HUES48 (cell line): ENCODE data around the gene RNF32.
"Not testable (repeated sequence)": the region's sequence is repeated elsewhere in the genome, so short reads cannot be mapped to it uniquely, and the experiment has no call there.

Experiments
- H3K27ac ChIP-seq: one replicate; pipeline ENCODE4 v1.7.0; 2013; ENCODE audit warnings: low read depth, low read length, inconsistent platforms
- H3K27me3 ChIP-seq: 2 replicates; pipeline ENCODE4 v1.6.1; 2013; ENCODE audit warnings: mild to moderate bottlenecking, low read length; ENCODE audit not compliant: control insufficient read depth, insufficient read depth
- H3K36me3 ChIP-seq: 2 replicates; pipeline ENCODE4 v1.6.1; 2013; ENCODE audit warnings: low read length; ENCODE audit not compliant: control insufficient read depth, insufficient read depth
- H3K4me1 ChIP-seq: 2 replicates; pipeline ENCODE4 v1.6.1; 2013; ENCODE audit warnings: mild to moderate bottlenecking, low read length; ENCODE audit not compliant: control insufficient read depth, insufficient read depth
- H3K4me3 ChIP-seq: 2 replicates; pipeline ENCODE4 v1.5.1; 2013; ENCODE audit warnings: mild to moderate bottlenecking, low read depth, low read length
- H3K9ac ChIP-seq: 2 replicates; pipeline ENCODE4 v1.6.1; 2013; ENCODE audit warnings: mild to moderate bottlenecking, low read depth, low read length, moderate library complexity
- H3K9me3 ChIP-seq: 2 replicates; pipeline ENCODE4 v1.6.1; 2013; ENCODE audit warnings: low read length; ENCODE audit not compliant: control insufficient read depth, insufficient read depth

Gene RNF32

DNA sequence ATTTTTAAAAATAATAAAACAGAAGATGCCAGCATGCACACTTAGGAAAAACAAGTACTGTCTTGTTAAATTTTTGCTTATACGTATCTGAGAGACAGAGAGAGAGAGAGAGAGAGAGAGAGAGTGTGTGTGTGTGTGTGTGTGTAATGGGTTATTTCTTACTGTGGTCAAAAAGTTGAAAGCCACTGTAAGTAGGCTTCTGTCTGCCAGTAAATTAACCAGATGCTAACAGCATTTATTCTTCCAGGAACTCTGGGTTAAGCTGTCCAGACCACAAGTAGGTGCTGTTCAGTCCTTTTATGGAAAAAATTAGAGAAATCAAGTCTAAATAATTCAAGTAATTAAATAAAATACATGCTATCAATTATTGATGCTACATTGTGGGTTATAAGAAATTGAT, 39.7 kb downstream of the RNF32 start:
- Histone ChIP-seq H3K27ac (no peak overlapping the region), H3K9me3 (no peaks in the 10 kb centered on the region), H3K36me3 (peaks cover 65% of the 10 kb centered on the region), H3K27me3 (no peaks in the 10 kb centered on the region), H3K4me3 (no peak overlapping the region), H3K4me1 (no peaks in the 10 kb centered on the region), H3K9ac (no peak overlapping the region)

DNA sequence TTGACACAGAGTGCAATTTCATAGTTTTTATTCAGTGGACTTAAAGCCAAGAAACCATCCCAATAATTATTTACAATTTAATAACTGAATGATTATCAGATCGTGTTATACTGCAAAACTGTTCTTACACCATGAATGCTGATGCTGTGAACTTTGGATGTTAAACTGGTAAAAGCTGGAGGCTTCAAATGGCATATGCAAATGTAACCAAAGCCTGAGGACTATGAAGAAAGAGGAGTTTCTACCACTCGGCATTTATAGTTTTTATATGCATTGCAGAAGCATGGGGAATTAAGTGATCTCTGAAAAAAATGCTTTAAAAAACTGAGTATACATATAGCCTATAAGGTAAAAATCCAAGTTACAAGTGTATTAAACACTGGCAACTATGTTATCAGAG, 42.4 kb downstream of the RNF32 start:
- Histone ChIP-seq H3K27ac (no peak overlapping the region), H3K4me3 (no peak overlapping the region), H3K36me3 (peaks cover 43% of the 10 kb centered on the region), H3K4me1 (no peaks in the 10 kb centered on the region), H3K27me3 (no peaks in the 10 kb centered on the region), H3K9me3 (no peaks in the 10 kb centered on the region), H3K9ac (no peak overlapping the region)

DNA sequence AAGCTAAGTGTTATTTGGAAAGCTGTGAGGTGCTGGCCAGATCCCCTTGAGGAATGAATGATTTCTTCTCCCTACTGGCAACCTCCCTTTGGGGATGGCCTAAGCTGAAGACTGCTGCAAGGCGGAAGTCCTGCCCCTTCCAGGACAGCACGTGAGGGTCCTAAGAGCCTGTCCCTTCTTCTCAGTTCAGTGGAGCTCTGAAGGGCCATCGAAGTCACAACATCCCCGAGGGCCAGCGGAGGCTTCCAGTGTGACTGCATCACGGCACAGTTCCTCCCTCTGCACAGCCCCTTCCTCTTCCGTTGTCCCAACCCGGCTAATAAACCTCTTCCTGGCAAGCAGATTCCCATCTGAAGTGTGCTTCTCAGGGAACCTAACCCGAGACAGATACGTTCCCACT, 43.7 kb downstream of the RNF32 start:
- H3K9me3 ChIP-seq: no peaks in the 10 kb centered on the region
- H3K9ac ChIP-seq: no peak overlapping the region
- peaks cover 30% of the 10 kb centered on the region for H3K36me3 ChIP-seq
- H3K4me1 ChIP-seq: no peaks in the 10 kb centered on the region
- H3K27ac ChIP-seq: no peak overlapping the region
- H3K27me3 ChIP-seq: no peaks in the 10 kb centered on the region
- H3K4me3 ChIP-seq: no peak overlapping the region

DNA sequence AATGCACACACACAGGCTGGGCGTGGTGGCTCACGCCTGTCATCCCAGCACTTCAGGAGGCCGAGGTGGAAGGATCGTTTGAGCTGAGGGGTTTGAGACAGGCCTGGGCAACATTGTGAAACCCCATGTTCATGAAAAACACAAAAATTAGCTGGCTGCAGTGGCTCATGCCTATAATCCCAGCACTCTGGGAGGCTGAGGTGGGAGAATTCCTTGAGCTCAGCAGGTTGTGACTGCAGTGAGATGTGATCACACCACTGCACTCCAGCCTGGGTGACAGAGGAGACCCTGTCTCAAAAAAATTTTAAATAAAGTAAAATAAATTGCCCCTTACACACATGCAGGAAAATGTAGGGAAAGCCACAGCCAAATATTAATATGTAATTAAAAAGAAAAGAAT, 44.1 kb downstream of the RNF32 start:
- Histone ChIP-seq H3K27me3 (no peaks in the 10 kb centered on the region), H3K9me3 (no peaks in the 10 kb centered on the region), H3K4me1 (no peaks in the 10 kb centered on the region), H3K27ac (no peak overlapping the region), H3K4me3 (no peak overlapping the region), H3K36me3 (peaks cover 26% of the 10 kb centered on the region), H3K9ac (no peak overlapping the region)

DNA sequence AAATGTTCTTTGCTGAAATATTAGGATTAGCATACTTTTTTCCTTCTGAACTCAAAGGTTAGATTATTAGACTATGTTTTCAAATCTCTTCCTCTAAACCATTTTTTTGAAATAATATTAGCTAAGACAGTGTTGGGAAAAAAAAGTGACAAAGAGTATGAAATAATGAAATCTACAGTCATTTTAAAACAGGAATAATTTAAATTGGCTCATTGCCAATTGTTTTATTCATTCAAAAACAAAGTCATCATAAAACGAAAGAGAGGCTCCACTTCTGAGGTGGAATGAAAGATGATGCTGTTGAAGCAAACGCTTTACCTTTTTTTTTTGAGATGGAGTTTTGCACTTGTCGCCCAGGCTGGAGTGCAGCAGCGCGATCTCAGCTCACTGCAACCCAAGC, 51.2 kb downstream of the RNF32 start:
- Histone ChIP-seq H3K9ac (no peak overlapping the region), H3K27ac (no peak overlapping the region), H3K4me1 (no peaks in the 10 kb centered on the region), H3K9me3 (no peaks in the 10 kb centered on the region; the same call in 1 of the 2 replicates), H3K4me3 (no peak overlapping the region), H3K27me3 (no peaks in the 10 kb centered on the region), H3K36me3 (no peaks in the 10 kb centered on the region)

DNA sequence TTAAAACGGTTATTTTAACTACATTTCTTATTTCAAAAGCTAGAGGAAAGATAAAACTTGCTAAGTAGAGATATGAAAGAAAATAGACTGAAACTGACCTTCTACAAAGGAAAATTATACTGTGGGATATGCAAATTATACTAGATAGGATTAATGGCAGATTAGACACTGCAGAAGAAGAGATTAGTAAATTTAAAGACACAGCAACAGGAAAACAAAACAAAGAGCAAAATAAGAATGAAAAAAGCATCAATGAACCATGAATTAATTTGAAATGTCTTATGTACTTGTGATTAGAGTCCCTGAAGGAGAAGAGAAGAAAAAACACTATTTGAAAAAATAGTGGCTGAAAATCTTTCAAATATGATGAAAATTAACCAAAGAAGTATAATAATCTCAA, 52.3 kb downstream of the RNF32 start:
- H3K4me1 ChIP-seq: no peaks in the 10 kb centered on the region
- no peak overlapping the region for H3K27ac ChIP-seq
- no peaks in the 10 kb centered on the region for H3K36me3 ChIP-seq
- H3K9ac ChIP-seq: no peak overlapping the region
- H3K27me3 ChIP-seq: no peaks in the 10 kb centered on the region
- peaks cover 7% of the 10 kb centered on the region; the same call in 1 of the 2 replicates for H3K9me3 ChIP-seq
- H3K4me3 ChIP-seq: no peak overlapping the region

DNA sequence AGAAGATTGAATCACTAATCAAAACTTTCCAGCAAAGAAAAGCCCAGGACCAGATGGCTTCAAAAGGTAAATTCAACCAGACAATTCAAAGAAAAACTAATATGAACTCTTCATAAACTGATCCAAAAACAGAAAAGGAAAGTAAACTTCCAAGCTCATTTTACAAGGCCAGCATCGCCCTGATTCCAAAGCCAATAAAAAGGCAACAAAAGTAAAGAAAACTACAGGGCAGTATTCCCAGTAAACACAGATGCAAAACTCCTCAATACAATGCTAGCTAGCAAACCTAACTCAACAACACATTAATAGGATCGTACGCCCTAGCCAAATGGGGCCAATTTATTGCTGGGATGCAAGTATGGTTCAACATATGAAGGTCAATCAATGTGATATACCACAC, 53.1 kb downstream of the RNF32 start:
- H3K27ac ChIP-seq: no peak overlapping the region
- H3K36me3 ChIP-seq: no peaks in the 10 kb centered on the region

DNA sequence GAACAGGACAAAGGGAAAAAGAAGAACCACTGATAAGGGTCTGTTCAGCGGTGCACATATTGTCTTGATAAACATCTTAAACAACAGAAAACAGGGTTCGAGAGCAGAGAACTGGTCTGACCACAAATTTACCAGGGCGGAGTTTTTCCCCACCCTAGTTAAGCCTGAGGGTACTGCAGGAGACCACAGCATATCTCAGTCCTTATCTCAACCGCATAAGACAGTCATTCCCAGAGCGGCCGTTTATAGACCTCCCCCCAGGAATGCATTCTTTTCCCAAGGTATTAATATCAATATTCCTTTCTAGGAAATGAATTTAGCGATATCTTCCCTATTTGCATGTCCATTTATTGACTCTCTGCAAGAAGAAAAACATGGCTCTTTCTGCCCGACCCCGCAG, 56.7 kb downstream of the RNF32 start:
- not testable (repeated sequence) for H3K27me3 ChIP-seq, H3K36me3 ChIP-seq, H3K4me1 ChIP-seq, H3K27ac ChIP-seq, H3K4me3 ChIP-seq, H3K9ac ChIP-seq
- H3K9me3 ChIP-seq: peaks cover 15% of the 10 kb centered on the region; the same call in 1 of the 2 replicates

More for the DNA sequence above, 53.1 kb downstream of the RNF32 start:
- H3K4me1 ChIP-seq: no peaks in the 10 kb centered on the region
- H3K9ac ChIP-seq: no peak overlapping the region
- H3K9me3 ChIP-seq: peaks cover 14% of the 10 kb centered on the region; the same call in 1 of the 2 replicates
- H3K4me3 ChIP-seq: no peak overlapping the region
- no peaks in the 10 kb centered on the region for H3K27me3 ChIP-seq

DNA sequence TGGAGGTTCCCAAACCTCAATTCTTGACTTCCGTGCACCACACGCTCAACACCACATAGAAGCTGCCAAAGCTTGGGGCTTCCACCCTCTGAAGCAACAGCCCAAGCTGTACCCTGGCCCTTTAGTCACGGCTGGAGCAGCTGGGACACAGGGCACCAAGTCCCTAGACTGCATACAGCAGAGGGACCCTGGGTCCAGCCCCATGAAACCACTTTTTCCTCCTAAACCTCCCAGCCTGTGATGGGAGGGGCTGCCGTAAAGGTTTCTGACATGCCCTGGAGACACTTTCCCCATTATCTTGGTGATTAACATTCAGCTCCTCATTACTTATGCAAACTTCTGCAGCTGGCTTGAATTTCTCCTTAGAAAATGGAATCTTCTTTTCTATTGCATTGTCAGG, 57.9 kb downstream of the RNF32 start:
- not testable (repeated sequence) for H3K4me1 ChIP-seq, H3K27me3 ChIP-seq, H3K4me3 ChIP-seq, H3K27ac ChIP-seq, H3K9ac ChIP-seq, H3K36me3 ChIP-seq
- H3K9me3 ChIP-seq: peaks cover 15% of the 10 kb centered on the region; the same call in 1 of the 2 replicates

DNA sequence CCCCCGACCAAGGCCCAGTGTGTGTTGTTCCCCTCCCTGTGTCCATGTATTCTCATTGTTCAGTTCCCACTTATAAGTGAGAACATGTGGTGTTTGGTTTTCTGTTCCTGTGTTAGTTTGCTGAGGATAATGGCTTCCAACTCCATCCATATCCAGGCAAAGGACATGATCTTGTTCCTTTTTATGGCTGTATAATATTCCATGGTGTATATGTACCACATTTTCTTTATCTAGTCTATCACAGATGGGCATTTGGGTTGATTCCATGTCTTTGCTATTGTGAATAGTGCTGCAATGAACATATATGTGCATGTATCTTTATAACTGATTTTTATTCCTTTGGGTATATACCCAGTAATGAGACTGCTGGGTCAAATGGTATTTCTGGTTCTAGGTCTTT, 61.2 kb downstream of the RNF32 start:
- not testable (repeated sequence) for H3K36me3 ChIP-seq, H3K9ac ChIP-seq, H3K27ac ChIP-seq, H3K4me1 ChIP-seq, H3K27me3 ChIP-seq, H3K4me3 ChIP-seq
- peaks cover 15% of the 10 kb centered on the region; the same call in 1 of the 2 replicates for H3K9me3 ChIP-seq

DNA sequence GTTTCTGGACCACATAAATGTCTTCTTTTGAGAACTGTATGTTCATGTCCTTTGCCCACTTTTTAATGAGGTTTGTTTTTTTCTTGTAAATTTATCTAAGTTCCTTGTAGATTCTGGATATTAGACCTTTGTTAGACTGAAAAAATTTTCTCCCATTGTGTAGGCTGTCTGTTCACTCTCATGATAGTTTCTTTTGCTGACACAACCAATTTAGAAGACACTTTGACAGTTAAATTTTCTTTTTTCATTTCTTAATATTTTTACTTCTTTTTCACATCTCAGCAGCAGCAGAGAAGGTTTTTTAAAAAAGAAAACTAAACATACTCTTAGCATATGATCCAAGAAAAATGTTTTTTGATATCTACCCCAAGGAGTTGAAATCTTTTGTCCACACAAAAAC, 61.8 kb downstream of the RNF32 start:
- H3K27ac ChIP-seq: no peak overlapping the region
- H3K4me1 ChIP-seq: no peaks in the 10 kb centered on the region
- no peaks in the 10 kb centered on the region for H3K27me3 ChIP-seq
- H3K9me3 ChIP-seq: peaks cover 12% of the 10 kb centered on the region; the same call in 1 of the 2 replicates
- H3K9ac ChIP-seq: no peak overlapping the region
- H3K4me3 ChIP-seq: no peak overlapping the region
- no peaks in the 10 kb centered on the region for H3K36me3 ChIP-seq

DNA sequence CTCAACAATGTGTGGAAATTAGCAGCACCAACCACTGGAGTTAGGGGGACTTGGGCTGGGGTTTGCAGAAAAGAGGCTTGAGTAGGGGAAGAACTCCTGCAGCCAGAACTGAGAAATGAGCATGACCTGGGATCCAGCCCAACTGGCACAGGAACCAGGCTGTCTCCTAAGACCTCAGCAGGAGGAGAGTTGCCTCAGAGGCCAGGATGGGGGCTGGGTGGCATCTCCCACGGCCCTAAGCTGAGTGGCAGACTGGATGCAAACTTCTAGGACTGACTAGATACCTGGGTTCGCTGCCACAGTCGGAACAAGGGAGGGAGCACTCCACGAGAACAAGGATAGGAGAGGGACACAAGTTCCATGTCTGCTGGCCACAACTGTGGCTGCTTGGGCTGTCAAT, 62.6 kb downstream of the RNF32 start:
- peaks cover 5% of the 10 kb centered on the region; the same call in 1 of the 2 replicates for H3K9me3 ChIP-seq
- H3K27ac ChIP-seq: no peak overlapping the region
- H3K4me1 ChIP-seq: no peaks in the 10 kb centered on the region
- no peak overlapping the region for H3K9ac ChIP-seq
- H3K27me3 ChIP-seq: no peaks in the 10 kb centered on the region
- no peaks in the 10 kb centered on the region for H3K36me3 ChIP-seq
- H3K4me3 ChIP-seq: no peak overlapping the region
